WTC11 (cell line): ENCODE results near the gene NPIPB6. TPM values are rescaled to one million over a fixed set of nuclear protein-coding genes. Genes with fewer than 3 reads are reported as not detected.
A peak's percentile ranks its signal among the peaks of the same experiment; 100 is the strongest.
"Not testable (repeated sequence)": the region's sequence is repeated elsewhere in the genome, so short reads cannot be mapped to it uniquely, and the experiment has no call there.

Experiments
- ATAC-seq: fragments of 200-7000 bp; cut with Tn5 transposase; 2 replicates; pipeline ENCODE4 v1.10.0; 2021; ENCODE audit warnings: mild to moderate bottlenecking, moderate library complexity
- Bru-seq: library from RNA; stranded (reverse); fragments of 400-500 nt; gene quantifications from one replicate; lab custom pipeline; 2021; lab: Mats Ljungman, UMichigan
- CTCF ChIA-PET: fragments of 300-600 bp; sonication (Branson Sonifier 250); formaldehyde crosslinking; loops from one replicate; lab custom pipeline; 2021; ENCODE audit warnings: antibody characterized with exemption; lab: Charles Lee
- POLR2A ChIA-PET: fragments of 350-600 bp; sonication (Branson Sonifier 250); formaldehyde crosslinking; loops from one replicate; lab custom pipeline; 2021; ENCODE audit warnings: antibody characterized with exemption; lab: Charles Lee
- DNase-seq: peaks from one replicate; pipeline ENCODE4 v3.0.0; 2021; ENCODE audit warnings: low spot score
- H3K27ac Mint-ChIP-seq: 2 replicates; pipeline ENCODE4 v1.8.0; 2021; ENCODE audit warnings: mixed read lengths
- H3K27me3 Mint-ChIP-seq: 2 replicates; pipeline ENCODE4 v1.8.0; 2021; ENCODE audit warnings: low read depth, mild to moderate bottlenecking, moderate library complexity, mixed read lengths
- H3K36me3 Mint-ChIP-seq: 2 replicates; pipeline ENCODE4 v1.8.0; 2021; ENCODE audit warnings: mixed read lengths
- H3K4me1 Mint-ChIP-seq: 2 replicates; pipeline ENCODE4 v1.8.0; 2022; ENCODE audit warnings: mixed read lengths
- H3K4me3 Mint-ChIP-seq: 2 replicates; pipeline ENCODE4 v1.8.0; 2021; ENCODE audit warnings: mild to moderate bottlenecking, moderate library complexity, mixed read lengths
- H3K9me3 Mint-ChIP-seq: 2 replicates; pipeline ENCODE4 v1.8.0; 2021; ENCODE audit warnings: mixed read lengths
- long read RNA-seq, 3 experiments: library from RNA in 1 of 3; library from capped mRNA in 1 of 3; library from polyadenylated mRNA in 1 of 3; unstranded in 2 of 3; stranded (forward) in 1 of 3; transcript quantifications; one replicate each; pipeline ENCODE4 v2.0.0, GENCODE V29; 2021
- total RNA-seq: library from RNA; stranded (reverse); gene quantifications from 3 replicates; pipeline ENCODE4 v1.2.3, GENCODE V29; 2021

The NPIPB6 gene
- total RNA-seq (0.83 to 2.6 TPM (median 2.5 TPM) in 3 replicates), Bru-seq, nascent RNA (percentile 29 among the genes with signal in this experiment)
- long read RNA-seq, experiment 1, result 0 reads
- long read RNA-seq, experiment 2, partial matches to known transcripts, result 0 of 2 reads
- long read RNA-seq, experiment 2, other reads (novel, unspliced or antisense), result 1 of 2 reads
- long read RNA-seq, experiment 3, result 0 reads

- H3K9me3 Mint-ChIP-seq, H3K36me3 Mint-ChIP-seq, CTCF ChIA-PET, ATAC-seq, H3K27ac Mint-ChIP-seq, DNase-seq, H3K4me1 Mint-ChIP-seq, POLR2A ChIA-PET, H3K4me3 Mint-ChIP-seq, H3K27me3 Mint-ChIP-seq: not testable (repeated sequence)
Observed at GRCh38 chr16:28363408-28363807, at the start of gene NPIPB6. TSS of gene NPIPB6 (minus strand) at chr16:28363508. CDS start at chr16:28362822, 686 bp downstream.

DNA sequence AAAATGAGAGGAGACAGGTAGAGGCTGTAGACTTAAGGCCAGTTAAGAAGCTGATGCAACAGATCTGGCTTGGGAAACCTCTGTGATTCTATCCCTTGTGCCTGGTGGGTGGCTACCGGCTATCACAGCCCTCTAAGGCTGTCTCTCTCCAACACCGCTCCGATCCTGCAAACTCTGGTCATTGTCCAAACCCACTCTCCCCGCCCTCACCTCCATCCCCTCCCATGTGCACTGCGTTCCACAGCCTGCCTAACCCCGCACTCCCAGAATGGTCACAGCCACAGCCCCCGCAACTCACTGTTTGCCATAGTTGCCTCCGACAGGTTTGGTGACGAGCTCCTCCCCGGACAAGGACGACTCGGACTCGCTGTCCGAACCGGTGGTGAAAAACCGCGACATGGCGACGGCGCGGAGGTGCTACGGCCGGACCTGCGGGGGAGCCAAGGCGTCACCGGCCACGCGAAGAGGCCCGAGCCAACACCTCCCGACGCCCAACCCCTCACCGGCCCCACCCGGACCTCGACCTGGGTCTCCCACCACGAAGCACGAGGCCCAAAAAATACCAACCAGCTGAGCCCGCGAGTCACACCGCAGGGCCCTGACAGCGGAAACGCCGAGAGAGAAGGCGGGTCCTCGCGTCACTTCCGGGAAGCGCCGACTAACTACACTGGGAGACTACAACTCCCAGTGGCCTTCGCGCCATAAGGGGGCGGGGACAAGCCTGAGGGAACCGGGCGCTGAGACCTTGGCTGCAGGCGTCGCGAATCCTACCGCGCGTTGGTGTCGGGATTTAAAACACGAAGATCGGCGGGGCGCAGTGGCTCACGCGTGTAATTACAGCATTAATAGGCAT, 40.1 kb upstream of the NPIPB6 start, which contains the start of gene EIF3CL:
Gene EIF3CL, minus strand, starts transcription at position 622 of the 853 bp plus-strand sequence. Its CDS starts 223 bp downstream, at position 399.
- H3K4me1 Mint-ChIP-seq, H3K36me3 Mint-ChIP-seq, DNase-seq, H3K27me3 Mint-ChIP-seq, CTCF ChIA-PET, POLR2A ChIA-PET, H3K27ac Mint-ChIP-seq, H3K9me3 Mint-ChIP-seq: not testable (repeated sequence)
- ATAC-seq, result peak; percentile 98
- H3K4me3 Mint-ChIP-seq, result peak within 1 kb of the TSS; percentile 72

GRCh38 chr16:28392054-28392453, 28.7 kb upstream of the NPIPB6 start:
- H3K36me3 Mint-ChIP-seq, CTCF ChIA-PET, H3K4me1 Mint-ChIP-seq, H3K27ac Mint-ChIP-seq, DNase-seq, ATAC-seq, H3K9me3 Mint-ChIP-seq, POLR2A ChIA-PET, H3K27me3 Mint-ChIP-seq, H3K4me3 Mint-ChIP-seq: not testable (repeated sequence)

GRCh38 chr16:28382177-28382867, 19.0 kb upstream of the NPIPB6 start:
- CTCF ChIA-PET, POLR2A ChIA-PET: not testable (repeated sequence)

DNA sequence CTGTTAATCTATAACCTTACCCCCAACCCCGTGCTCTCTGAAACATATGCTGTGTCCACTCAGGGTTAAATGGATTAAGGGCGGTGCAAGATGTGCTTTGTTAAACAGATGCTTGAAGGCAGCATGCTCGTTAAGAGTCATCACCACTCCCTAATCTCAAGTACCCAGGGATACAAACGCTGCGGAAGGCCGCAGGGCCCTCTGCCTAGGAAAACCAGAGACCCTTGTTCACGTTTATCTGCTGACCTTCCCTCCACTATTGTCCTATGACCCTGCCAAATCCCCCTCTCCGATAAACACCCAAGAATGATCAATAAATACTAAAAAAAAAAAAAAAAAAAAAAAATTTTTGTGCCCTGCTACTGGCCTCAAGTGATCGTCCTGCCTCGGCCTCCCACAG, 14.5 kb upstream of the NPIPB6 start:
- DNase-seq, POLR2A ChIA-PET, H3K4me1 Mint-ChIP-seq, H3K27me3 Mint-ChIP-seq, H3K27ac Mint-ChIP-seq, H3K36me3 Mint-ChIP-seq, ATAC-seq, H3K4me3 Mint-ChIP-seq, CTCF ChIA-PET, H3K9me3 Mint-ChIP-seq: not testable (repeated sequence)

More at GRCh38 chr16:28382177-28382867, 19.0 kb upstream of the NPIPB6 start:
- not testable (repeated sequence) for H3K36me3 Mint-ChIP-seq, DNase-seq, H3K4me3 Mint-ChIP-seq, ATAC-seq, H3K27ac Mint-ChIP-seq, H3K27me3 Mint-ChIP-seq, H3K4me1 Mint-ChIP-seq, H3K9me3 Mint-ChIP-seq

GRCh38 chr16:28377108-28377625, 13.9 kb upstream of the NPIPB6 start:
- H3K4me3 Mint-ChIP-seq, result not testable (repeated sequence)

GRCh38 chr16:28375115-28375514, 11.8 kb upstream of the NPIPB6 start:
- POLR2A ChIA-PET, result not testable (repeated sequence)

More at GRCh38 chr16:28377108-28377625, 13.9 kb upstream of the NPIPB6 start:
- H3K27me3 Mint-ChIP-seq, H3K9me3 Mint-ChIP-seq, H3K4me1 Mint-ChIP-seq, DNase-seq, H3K36me3 Mint-ChIP-seq, CTCF ChIA-PET, H3K27ac Mint-ChIP-seq, POLR2A ChIA-PET, ATAC-seq: not testable (repeated sequence)

DNA sequence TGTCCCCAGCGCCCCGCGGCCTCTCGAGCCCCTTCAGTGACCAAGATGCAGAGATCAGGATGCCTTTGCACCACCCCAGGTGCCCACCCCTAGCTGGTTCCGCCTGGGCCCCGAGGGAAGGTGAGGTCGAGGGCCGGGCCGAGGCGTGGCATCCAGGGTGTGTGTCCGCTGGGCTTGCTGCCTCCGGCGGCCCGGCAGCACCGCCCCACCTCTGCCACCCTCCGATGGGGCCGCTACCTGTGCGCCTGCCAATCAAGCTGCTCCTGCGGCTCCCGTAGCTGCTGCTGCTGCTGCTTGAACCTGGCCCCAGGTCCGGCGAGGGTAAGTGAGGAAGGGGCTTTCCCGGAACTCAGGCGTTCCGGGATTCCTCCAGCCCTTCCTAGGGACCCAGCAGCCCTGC, 11.0 kb upstream of the NPIPB6 start:
- POLR2A ChIA-PET, H3K36me3 Mint-ChIP-seq, H3K27me3 Mint-ChIP-seq, H3K4me1 Mint-ChIP-seq, H3K27ac Mint-ChIP-seq, CTCF ChIA-PET, H3K9me3 Mint-ChIP-seq: not testable (repeated sequence)
- H3K4me3 Mint-ChIP-seq, result peak overlapping the region; percentile 55
- ATAC-seq, result peak; percentile 75
- DNase-seq, result peak; percentile 21

More at GRCh38 chr16:28375115-28375514, 11.8 kb upstream of the NPIPB6 start:
- H3K4me1 Mint-ChIP-seq, H3K27ac Mint-ChIP-seq, DNase-seq, H3K9me3 Mint-ChIP-seq, H3K27me3 Mint-ChIP-seq, H3K36me3 Mint-ChIP-seq, CTCF ChIA-PET, H3K4me3 Mint-ChIP-seq: not testable (repeated sequence)
- ATAC-seq, result peak; percentile 81

GRCh38 chr16:28367926-28368325, 4.6 kb upstream of the NPIPB6 start:
- H3K27ac Mint-ChIP-seq, H3K27me3 Mint-ChIP-seq, CTCF ChIA-PET, ATAC-seq, H3K36me3 Mint-ChIP-seq, H3K4me1 Mint-ChIP-seq, POLR2A ChIA-PET, H3K9me3 Mint-ChIP-seq: not testable (repeated sequence)
- H3K4me3 Mint-ChIP-seq, result peak overlapping the region; percentile 36; the same call in 1 of the 2 replicates
- DNase-seq, result peak; percentile 15

- H3K27me3 Mint-ChIP-seq, H3K9me3 Mint-ChIP-seq, H3K36me3 Mint-ChIP-seq, H3K4me1 Mint-ChIP-seq, POLR2A ChIA-PET, H3K27ac Mint-ChIP-seq, CTCF ChIA-PET, DNase-seq, H3K4me3 Mint-ChIP-seq: not testable (repeated sequence)
- ATAC-seq, result peak; percentile 97
Observed at GRCh38 chr16:28364268-28365173, 1.2 kb upstream of the NPIPB6 start.

- ATAC-seq, POLR2A ChIA-PET, H3K27me3 Mint-ChIP-seq, DNase-seq, H3K36me3 Mint-ChIP-seq, H3K9me3 Mint-ChIP-seq, H3K27ac Mint-ChIP-seq, CTCF ChIA-PET, H3K4me1 Mint-ChIP-seq, H3K4me3 Mint-ChIP-seq: not testable (repeated sequence)
Observed at GRCh38 chr16:28362600-28362999, 708 bp downstream of the NPIPB6 start.
